OCI-LY7 (cell line): ENCODE measurements around the gene GLIS2.

Experiments
- CTCF ChIP-seq: fragments of 200-600 bp; sonication (generic); conservative IDR thresholded peaks from 2 replicates; pipeline ENCODE4 v1.5.1; 2014; ENCODE audit warnings: mild to moderate bottlenecking, antibody characterized with exemption, low read length, moderate library complexity, mixed read lengths
- EZH2phosphoT487 ChIP-seq: fragments of 200-600 bp; sonication (generic); IDR thresholded peaks from 2 replicates; pipeline ENCODE4 v1.6.1; 2018; ENCODE audit warnings: low read depth, borderline replicate concordance, mild to moderate bottlenecking, mixed run types, antibody characterized with exemption, low read length, moderate library complexity, mixed read lengths

GRCh38 chr16:4351880-4352279 lies 36.0 kb downstream of the GLIS2 start:
- TF ChIP-seq CTCF (no peak), EZH2phosphoT487 (no peak)
